HG02678 (cell line): ENCODE measurements around the gene GDPD5.

Experiments
- ATAC-seq: cut with Tn5 transposase; IDR thresholded peaks from one replicate; pipeline ENCODE4 v1.9.1; 2021; ENCODE audit warnings: mild to moderate bottlenecking, moderate library complexity; ENCODE audit not compliant: unreplicated experiment

The GDPD5 gene, protein sequence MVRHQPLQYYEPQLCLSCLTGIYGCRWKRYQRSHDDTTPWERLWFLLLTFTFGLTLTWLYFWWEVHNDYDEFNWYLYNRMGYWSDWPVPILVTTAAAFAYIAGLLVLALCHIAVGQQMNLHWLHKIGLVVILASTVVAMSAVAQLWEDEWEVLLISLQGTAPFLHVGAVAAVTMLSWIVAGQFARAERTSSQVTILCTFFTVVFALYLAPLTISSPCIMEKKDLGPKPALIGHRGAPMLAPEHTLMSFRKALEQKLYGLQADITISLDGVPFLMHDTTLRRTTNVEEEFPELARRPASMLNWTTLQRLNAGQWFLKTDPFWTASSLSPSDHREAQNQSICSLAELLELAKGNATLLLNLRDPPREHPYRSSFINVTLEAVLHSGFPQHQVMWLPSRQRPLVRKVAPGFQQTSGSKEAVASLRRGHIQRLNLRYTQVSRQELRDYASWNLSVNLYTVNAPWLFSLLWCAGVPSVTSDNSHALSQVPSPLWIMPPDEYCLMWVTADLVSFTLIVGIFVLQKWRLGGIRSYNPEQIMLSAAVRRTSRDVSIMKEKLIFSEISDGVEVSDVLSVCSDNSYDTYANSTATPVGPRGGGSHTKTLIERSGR

DNA sequence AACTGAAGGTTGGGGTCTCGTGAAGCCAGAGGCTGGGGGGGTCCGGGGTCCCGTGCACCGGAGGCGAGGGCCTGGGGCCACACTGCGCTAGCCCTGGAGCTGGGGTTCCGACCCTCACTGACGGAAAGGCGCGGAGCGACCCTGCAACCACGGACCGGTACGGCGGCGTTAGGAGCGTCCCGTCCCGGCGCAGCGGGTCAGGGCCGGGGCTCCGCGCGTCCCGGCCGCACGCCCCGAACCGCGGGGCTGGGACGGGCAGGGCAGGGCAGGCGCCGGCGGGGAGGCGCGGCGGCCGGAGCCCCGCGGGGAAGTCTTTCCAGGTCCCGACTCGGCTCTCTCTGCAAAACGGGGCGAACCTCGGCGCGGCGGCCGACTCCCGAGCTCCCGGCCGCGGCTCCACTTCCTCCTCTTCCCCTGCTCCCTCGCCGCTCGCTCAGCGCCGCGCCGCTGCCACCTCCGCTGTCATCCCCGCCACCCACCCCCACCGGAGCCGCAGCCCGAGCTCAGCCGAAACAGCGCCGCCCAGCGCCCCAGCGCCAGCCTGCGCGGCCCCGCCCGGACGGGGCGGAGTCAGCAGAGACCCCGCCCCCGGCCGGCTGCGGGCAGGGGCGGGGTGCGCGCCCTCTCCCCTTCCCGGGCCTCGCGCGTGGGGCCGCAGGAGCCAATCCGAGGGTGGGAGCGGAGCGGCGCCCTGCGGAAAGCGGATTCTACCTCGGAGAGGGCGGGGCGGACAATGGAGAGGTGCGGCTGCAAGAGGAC, at the start of gene GDPD5:
TSS of gene GDPD5 (minus strand) at position 509 of the 759 bp plus-strand sequence. CDS start 48,206 bp downstream, outside the sequence.
- ATAC-seq: peak; percentile 83

DNA sequence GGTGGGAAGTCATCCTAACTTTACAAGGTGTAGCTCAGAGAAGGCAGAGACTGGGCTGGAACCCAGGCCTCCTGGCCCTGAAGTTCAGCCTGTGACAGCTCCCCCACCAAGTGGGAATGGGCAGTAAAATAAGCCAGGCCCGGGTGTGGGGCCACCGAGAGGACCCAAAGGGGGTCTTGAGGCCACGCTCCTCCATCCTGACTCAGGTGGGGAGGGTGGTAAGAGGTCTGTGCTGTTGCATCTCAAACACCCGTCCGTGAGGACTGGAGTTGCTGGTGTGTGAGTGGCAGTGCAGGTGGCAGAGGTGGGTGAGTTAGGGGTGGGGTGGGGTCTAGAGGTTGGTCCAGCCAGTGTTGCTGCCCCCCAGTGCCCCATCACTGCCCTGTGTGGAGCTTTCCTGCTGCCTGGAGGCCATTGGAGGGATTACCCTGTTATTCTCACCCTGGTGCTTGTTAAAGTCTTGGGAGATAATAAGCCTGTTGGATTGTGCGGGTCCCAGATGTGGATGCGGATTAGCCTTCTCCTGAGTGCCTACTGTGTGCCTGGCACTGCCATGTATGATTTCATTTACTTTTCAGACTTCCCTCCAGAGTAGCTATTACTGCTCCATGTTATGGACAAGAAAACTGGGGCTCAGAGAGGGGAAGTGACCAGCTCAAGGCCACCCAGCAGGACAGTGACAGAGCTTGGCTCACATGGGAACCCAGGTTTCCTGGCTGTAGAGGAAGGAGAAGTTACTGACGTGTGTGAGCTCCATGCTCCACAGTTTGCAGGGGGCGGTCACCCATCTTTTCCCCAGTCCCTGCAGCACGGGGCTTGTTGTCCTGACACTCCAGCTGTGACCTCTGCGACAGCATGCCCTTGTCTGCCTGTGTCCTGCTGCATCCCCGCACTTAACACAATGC, 49.2 kb upstream of the GDPD5 start:
- no peak for ATAC-seq

DNA sequence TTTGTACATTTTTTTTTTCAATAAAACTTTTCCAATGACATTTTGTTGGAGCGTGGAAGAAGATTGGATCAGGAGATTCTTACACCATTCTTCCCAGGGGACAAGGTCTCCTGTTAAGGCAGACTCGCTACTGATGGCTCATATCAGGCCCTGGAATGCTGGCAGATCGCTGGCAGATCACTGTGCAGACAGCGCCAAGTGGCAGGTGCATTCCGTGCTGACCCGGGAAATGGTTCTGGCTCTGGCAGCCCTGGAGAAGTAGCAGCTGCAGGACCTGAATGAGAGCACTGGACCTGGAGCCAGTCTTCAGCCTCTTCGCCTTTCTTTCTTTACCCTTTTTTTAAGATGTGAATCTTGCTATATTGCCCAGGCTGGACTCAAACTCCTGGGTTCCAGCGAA, 47.0 kb upstream of the GDPD5 start:
- ATAC-seq: no peak

DNA sequence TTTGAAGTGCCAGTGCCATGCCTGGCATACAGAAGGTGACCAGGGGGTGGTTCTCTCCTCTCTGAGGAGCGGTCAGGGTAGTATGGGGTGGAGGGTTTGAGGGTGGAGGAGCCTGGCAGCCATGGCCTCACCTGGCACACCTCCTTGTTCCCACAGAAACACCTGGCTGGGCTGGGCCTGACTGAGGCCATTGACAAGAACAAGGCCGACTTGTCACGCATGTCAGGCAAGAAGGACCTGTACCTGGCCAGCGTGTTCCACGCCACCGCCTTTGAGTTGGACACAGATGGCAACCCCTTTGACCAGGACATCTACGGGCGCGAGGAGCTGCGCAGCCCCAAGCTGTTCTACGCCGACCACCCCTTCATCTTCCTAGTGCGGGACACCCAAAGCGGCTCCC, 45.9 kb upstream of the GDPD5 start:
- ATAC-seq: no peak

DNA sequence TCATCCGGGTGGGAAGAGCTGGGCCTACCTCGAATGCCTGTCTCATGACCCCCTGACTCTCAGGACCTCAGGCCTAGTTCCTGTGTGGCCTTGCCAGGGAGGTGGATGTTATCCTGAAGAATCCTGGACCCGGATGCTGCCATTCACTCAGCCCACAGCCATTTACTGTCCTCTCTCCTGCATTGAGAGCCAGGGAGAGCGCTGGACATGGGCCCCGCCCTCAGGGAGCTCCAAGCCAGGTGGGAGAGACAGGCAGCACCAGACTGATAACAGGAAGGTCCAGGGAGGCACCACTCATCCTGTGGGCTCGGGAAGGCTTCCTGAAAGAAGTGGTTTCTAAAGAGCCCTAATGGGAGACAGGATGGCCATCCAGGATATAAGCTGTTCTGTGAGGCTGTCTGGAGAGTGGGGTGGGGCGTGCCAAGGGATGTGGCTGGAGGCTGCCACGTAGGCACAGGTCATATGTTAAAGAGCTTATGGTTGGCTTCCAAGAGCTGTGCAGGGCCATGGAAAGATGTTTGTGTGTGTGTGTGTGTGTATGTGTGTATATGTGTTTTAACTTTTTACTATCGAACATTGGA, 44.9 kb upstream of the GDPD5 start:
- ATAC-seq: no peak

DNA sequence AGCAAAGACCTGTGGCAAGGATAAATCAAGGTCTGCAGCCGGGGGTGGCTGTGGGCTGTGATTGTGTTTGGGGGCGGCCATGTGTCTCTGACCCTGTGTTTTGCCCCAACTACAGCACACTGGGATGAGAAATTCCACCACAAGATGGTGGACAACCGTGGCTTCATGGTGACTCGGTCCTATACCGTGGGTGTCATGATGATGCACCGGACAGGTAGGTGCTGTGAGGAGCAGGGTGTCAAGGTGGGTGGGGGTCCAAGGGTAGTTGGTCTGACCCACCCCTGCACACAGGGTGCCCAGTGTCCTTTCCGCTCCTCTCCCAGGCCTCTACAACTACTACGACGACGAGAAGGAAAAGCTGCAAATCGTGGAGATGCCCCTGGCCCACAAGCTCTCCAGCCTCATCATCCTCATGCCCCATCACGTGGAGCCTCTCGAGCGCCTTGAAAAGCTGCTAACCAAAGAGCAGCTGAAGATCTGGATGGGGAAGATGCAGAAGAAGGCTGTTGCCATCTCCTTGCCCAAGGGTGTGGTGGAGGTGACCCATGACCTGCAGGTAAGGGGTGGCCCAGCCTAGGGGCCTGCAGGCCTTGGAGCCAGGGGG, 43.0 kb upstream of the GDPD5 start:
- ATAC-seq: no peak

DNA sequence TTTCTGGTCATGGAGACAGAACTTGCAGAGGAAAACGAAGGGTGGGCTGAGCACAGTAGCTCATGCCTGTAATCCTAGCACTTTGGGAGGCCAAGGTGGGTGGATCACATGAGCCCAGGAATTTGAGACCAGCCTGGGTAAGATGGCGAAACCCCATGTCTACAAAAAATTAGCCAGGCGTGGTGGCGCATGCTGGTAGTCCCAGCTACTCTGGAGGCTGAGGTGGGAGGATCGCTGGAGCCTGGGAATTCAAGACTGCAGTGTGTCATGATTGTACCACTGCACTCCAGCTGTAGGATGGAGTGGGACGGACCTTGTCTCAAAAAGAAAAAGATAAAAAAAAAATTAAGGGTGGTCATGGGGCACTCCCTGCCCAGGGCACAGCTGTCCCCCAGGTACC, 42.2 kb upstream of the GDPD5 start:
- ATAC-seq: no peak

DNA sequence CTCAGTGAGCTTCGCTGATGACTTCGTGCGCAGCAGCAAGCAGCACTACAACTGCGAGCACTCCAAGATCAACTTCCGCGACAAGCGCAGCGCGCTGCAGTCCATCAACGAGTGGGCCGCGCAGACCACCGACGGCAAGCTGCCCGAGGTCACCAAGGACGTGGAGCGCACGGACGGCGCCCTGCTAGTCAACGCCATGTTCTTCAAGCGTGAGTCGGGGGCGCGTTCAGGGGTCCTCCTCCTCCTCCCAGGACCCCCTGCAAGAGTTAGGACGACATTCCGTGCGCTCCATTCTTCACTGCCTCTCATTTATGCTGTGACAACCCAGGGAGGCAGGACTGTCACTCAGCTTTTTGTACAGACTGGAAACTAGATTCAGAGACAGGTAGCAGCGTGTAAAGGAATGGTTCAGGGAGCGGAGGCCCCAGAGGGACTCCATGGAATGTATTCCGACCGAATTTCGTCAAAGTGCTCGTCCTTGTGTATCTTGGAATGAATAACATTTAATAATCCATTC, 41.1 kb upstream of the GDPD5 start:
- no peak for ATAC-seq

DNA sequence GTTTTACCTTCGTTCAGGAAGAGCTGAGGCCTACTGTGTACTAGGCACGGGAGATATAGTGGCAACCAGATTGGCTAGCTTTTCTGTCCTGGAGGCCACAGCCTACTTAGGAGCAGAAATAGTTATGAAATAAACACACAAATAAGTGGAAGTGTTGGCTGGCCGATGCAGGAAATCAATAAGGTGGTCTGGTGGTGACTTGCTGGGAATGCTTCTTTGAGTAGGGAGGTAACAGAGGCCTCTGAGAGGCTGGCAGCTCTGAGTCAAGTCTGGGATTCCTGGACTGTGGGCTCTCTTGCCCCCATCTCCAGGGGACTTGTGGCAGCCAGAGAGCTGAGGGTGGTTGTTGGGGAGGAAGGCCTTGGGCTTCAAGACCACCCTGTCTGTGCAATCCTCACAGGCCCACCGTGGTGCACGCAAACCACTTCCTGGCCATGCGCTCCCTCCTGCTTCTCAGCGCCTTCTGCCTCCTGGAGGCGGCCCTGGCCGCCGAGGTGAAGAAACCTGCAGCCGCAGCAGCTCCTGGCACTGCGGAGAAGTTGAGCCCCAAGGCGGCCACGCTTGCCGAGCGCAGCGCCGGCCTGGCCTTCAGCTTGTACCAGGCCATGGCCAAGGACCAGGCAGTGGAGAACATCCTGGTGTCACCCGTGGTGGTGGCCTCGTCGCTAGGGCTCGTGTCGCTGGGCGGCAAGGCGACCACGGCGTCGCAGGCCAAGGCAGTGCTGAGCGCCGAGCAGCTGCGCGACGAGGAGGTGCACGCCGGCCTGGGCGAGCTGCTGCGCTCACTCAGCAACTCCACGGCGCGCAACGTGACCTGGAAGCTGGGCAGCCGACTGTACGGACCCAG, 40.4 kb upstream of the GDPD5 start:
- ATAC-seq: no peak

DNA sequence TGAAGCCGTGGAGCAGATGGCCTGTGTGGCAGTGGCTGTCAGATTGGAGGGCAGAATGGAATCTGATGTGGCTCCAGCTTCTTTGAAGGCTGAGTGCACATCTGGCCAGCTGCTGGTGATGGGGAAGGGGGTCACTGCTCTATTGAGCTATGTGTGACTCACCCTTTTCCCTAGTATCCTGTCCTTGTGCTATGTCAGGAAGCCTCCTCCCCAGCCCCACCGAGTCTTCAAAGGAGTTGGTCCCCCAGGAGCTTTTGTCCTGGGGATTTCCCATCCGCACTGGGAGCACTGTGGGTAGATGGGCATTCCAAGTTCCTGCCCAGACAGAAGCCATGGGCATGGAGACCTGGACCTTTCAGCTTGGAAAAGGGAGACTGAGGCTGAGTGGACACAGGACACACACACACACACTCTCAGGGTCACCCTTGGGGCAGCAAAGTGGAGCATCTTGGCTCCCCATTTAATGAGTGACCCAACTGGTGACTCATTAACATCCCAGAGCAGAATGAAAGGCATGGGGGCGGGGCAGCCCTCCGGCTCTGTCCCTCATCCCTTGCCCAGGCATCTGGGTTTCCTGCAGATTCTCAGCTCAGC, 39.6 kb upstream of the GDPD5 start:
- no peak for ATAC-seq

DNA sequence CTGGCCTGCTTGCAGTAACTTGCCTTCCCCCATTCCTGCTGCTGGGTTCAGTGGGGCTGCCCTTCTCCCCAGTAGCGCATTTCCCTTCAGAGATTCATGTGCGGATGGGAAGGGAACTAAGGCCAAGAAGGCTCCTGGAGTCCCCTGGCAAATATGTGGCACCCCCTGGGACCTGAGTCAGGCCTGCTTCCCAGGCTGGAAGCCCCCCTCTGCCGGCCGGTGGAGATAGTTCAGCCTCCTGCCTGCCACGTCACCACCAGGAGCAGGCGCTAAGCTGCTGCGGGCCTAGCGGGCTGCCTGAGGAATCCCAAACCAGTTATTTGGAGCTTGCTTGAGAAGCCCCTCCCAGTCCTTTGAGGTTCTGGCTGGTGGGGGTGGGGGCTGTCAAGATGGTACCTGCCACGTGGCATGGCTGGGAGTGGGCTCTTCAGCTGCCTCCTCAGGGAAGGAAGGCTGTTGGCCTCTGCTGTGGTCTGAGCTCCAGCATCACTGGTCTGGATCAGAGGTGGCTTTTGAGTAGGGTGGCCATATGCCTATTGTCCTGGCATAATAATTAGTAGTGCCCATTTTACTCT, 38.3 kb upstream of the GDPD5 start:
- no peak for ATAC-seq

DNA sequence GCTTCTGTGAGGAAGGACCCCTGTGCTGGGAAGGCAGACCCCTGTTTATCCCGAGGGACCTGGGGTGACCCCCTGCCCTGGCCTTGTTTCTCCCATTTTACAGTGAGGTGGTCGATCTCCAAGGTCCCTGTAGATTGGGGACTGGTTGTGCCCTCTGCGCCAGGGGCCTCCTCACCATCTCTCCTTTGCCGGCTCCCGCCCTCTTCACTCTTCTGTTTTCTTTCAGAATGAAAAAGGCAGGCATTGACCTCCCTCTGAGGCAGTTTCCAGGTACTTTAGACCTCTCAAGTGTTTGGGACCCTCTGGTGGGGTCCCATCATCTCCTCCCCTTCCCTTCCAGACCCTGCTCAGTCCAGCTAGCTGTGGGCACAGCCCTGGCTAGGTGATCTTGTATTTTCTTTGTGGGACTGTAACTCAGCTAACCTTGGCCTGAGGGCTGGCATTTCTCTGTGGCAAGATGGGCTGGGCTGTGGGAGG, 37.8 kb upstream of the GDPD5 start:
- ATAC-seq: no peak

DNA sequence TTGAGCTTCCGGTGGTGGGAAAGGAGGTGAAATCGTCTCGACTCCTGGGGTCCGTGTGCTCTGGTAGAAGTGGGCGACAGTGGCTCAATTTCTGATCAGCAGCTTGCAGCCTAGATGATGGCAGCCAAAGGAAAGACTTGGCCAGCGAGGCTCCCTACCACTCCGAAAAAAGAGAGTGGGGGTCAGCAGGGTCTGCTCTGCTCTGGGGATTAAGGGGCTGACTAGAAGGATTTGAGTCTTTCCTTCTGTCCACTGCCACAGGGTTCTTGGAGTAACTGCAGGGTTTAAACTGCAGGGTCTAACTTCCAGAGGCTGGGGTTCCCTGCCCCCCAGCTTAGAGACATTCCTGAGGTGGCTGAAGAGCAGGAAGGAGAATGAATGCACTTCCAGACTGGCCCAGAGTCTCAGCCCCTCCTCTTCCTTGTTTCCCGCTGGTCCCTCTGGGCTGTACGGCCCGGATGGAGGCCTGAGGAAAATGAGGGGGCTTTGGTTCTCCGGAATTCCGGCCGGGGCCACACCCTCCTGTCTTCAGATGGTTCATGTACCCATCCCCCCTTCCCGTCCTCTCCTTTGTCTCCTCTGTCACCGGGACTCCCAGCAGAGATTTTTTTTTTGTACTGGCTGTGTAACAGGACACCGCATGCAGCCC, 37.2 kb upstream of the GDPD5 start:
- ATAC-seq: no peak

DNA sequence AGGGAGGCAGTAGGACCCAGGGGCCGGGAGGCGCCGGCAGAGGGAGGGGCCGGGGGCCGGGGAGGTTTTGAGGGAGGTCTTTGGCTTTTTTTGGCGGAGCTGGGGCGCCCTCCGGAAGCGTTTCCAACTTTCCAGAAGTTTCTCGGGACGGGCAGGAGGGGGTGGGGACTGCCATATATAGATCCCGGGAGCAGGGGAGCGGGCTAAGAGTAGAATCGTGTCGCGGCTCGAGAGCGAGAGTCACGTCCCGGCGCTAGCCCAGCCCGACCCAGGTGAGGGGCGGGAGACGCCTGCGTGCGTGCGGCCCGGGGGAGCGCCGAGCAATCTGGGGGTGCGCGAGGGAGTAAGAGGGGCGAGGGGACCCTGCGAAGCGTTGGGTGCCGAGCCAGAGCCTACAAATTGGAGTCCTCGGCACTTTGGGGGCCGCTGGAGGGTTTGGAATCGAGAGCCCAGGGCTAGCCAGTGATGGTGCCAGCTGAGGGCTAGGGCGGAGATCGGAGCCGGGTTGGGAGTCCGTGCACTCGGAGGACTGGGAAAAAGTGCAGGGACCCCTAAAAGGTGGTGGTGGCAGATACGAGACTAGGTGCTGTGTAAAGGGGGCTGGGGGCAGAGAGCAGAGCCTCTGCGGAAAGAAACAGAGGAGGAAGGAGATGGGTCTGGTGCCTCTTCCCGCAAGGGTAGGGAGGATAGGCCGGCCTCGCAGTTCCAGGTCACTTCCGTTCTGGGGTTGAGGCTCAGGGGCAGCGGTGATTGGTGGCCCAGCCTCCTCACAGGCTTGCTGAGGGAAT, 36.5 kb upstream of the GDPD5 start, which contains the start of gene SERPINH1:
TSS of gene SERPINH1 (plus strand) at position 206 of the 788 bp plus-strand sequence. CDS start 4,097 bp downstream, outside the sequence.
- peak; percentile 88 for ATAC-seq

DNA sequence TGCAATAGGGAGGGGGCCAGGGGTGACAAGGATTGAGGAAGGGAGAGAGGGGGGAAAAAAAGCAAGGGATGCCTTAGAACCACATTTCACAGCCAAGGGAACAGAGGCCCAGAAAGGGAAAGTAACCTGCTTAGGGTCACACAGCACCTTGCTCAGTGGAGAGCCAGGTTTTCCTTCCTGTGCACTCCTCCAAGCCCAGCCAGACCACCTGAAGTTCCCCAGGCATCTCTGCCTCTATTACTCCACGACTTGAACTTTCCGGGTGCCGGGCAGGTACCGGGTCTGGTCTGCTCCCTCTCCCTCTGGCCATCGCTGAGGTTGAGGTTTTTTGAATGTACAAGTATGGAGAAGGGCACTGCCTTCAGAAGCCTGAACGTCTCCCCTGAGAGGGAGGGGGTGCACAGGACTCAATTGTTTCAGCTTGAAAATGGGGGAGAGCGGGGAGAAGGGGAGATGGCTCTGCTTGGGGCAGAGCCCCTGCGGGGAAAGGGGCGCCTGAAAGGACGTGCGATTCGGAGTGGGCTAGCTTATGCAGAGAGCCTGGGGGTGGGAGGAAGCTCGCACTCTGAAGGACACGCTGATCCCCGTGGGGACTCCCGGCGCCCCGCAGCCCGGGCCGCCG, 35.8 kb upstream of the GDPD5 start:
- no peak for ATAC-seq

DNA sequence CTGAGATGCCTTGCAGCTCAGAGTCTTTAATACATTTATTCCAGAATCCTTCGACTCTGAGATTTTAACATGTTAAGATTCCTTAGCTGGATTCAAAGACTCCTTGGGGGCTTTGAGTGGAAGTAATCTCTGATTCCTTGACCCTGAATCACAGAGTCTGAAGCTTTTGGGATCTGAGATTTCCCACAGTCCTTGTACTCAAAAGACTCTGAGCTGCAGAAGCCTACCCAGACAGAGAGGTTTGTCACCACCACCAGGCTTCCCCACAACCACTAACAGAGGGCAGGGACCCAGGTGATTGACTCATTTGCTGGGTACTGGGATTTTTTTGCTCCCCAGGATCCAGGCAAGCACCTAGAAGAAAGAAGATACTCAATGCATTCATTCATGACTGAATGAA, 34.9 kb upstream of the GDPD5 start:
- no peak for ATAC-seq
